ENCODE results near the gene NUP133. TPM values are rescaled to one million over a fixed set of nuclear protein-coding genes. Genes with fewer than 3 reads are reported as not detected.

The NUP133 gene
- total and polyA plus RNA-seq, 2 of the 4 experiments (the other 2 are of a cell fraction), result 13.4 to 30.5 TPM

GRCh38 chr1:229470406-229471043 is 37.6 kb downstream of the NUP133 start:
- Histone ChIP-seq H3K27me3 (ENCODE audit: control insufficient read depth, insufficient read depth, low read length) (no peaks in the 10 kb centered on the region), H2AK9ac (replicated peaks; ENCODE audit: low read depth, low read length, poor library complexity) (no peak overlapping the region), H3K14ac (replicated peaks; ENCODE audit: low read depth, low read length) (no peak overlapping the region), H2BK15ac (ENCODE audit: low read depth, low read length) (no peak overlapping the region), H3K9ac (ENCODE audit: low read depth, low read length) (no peak overlapping the region), H2BK120ac (ENCODE audit: low read depth, low read length) (no peak overlapping the region), H4K91ac (ENCODE audit: insufficient read depth, low read depth, low read length) (no peak overlapping the region), H3K27ac (ENCODE audit: insufficient read depth, low read length) (no peak overlapping the region), H3K4me3 (ENCODE audit: insufficient read depth, low read depth, low read length) (no peak overlapping the region), H3K23ac (ENCODE audit: low read depth, low read length) (no peak overlapping the region), H3K9me1 (ENCODE audit: insufficient read depth, low read length) (no peaks in the 10 kb centered on the region), H3K79me1 (ENCODE audit: low read depth in 1 of 2, low read length in 2 of 2) (no peaks in the 10 kb centered on the region), H3K56ac (ENCODE audit: extremely low read depth, insufficient read depth, low read length) (no peak overlapping the region), H3K9me3 (ENCODE audit: control insufficient read depth, insufficient read depth, low read length) (no peaks in the 10 kb centered on the region), H3K4me2 (ENCODE audit: low read depth, low read length) (no peak overlapping the region), H3K36me3 (ENCODE audit: control insufficient read depth, insufficient read depth, low read length) (peaks cover 37% of the 10 kb centered on the region), H2BK20ac (ENCODE audit: low read depth, low read length) (no peak overlapping the region), H3K4ac (ENCODE audit: low read depth, low read length) (no peak overlapping the region), H3K4me1 (ENCODE audit: control insufficient read depth, insufficient read depth, low read length) (no peaks in the 10 kb centered on the region), H2AK5ac (ENCODE audit: low read depth, low read length) (no peak overlapping the region), H3K18ac (ENCODE audit: low read depth, low read length) (no peak overlapping the region), H2BK5ac (ENCODE audit: low read depth, low read length, poor library complexity, severe bottlenecking) (no peak overlapping the region), H4K8ac (ENCODE audit: low read depth in 2 of 2, low read length in 2 of 2) (no peak overlapping the region), H4K5ac (ENCODE audit: low read depth, low read length) (no peak overlapping the region), H2AFZ (replicated peaks; ENCODE audit: low read length, poor library complexity) (no peak overlapping the region), H4K20me1 (ENCODE audit: insufficient read depth, low read length) (no peaks in the 10 kb centered on the region)
- no peak for ATAC-seq (ENCODE audit: low read depth)
- WGBS, 2 experiments (ENCODE audit: extremely low coverage in 2 of 2, insufficient read length in 1 of 2), result no CpG with 5 or more reads among the region's 8 CpGs
- in situ Hi-C loops (cut with MboI; ENCODE audit: low sequenced_read_pairs), result no loop called here
- intact Hi-C loops (cut with micrococcal nuclease), result no loop called here
- CTCF ChIA-PET, result no interaction called here
- TF ChIP-seq ELK1 (IDR thresholded peaks at IDR 0.05; ENCODE audit: borderline replicate concordance, low read depth, low read length) (no peak), RCOR1 (IDR thresholded peaks at IDR 0.05; ENCODE audit: insufficient replicate concordance, low read length) (no peak)
- dilution Hi-C loops (cut with HindIII; ENCODE audit: low sequenced_read_pairs, unreplicated experiment), result no loop called here
- no peak for DNase-seq
- BruUV-seq (replicated peaks), result no TSS peak
- POLR2A ChIA-PET (ENCODE audit: unreplicated experiment), result no interaction called here
